ENCODE data around the gene SEMA3F.

GRCh38 chr3:50224639-50225038 is 69.5 kb downstream of the SEMA3F start:
- TF ChIP-seq CTCF (IDR thresholded peaks at IDR 0.05) (no peak), POLR2A (IDR thresholded peaks at IDR 0.05) (no peak)

All from upper lobe of left lung (tissue), 4 donors.